Type B pancreatic cell (in vitro differentiated cells): Measurements from ENCODE around the gene CCNI. TPM values are rescaled to one million over a fixed set of nuclear protein-coding genes. Genes with fewer than 3 reads are reported as not detected.
"Not testable (repeated sequence)": the region's sequence is repeated elsewhere in the genome, so short reads cannot be mapped to it uniquely, and the experiment has no call there.

Experiments
- DNase-seq: peaks from one replicate; pipeline ENCODE4 v3.0.0; 2021; ENCODE audit warnings: mixed read lengths; ENCODE audit not compliant: unreplicated experiment; ENCODE audit errors: extremely low spot score
- H3K27ac Mint-ChIP-seq: 2 replicates; pipeline ENCODE4 v1.8.0; 2021; ENCODE audit warnings: mild to moderate bottlenecking, mixed read lengths
- H3K27me3 Mint-ChIP-seq: 2 replicates; pipeline ENCODE4 v1.8.0; 2021; ENCODE audit warnings: mixed read lengths
- H3K36me3 Mint-ChIP-seq: 2 replicates; pipeline ENCODE4 v1.8.0; 2021; ENCODE audit warnings: mixed read lengths
- H3K4me1 Mint-ChIP-seq: one replicate; pipeline ENCODE4 v1.8.0; 2021; ENCODE audit warnings: mixed read lengths; ENCODE audit not compliant: unreplicated experiment
- H3K4me3 Mint-ChIP-seq: 2 replicates; pipeline ENCODE4 v1.8.0; 2021; ENCODE audit warnings: mild to moderate bottlenecking, mixed read lengths
- H3K9me3 Mint-ChIP-seq: 2 replicates; pipeline ENCODE4 v1.8.0; 2021; ENCODE audit warnings: mixed read lengths
- CTCF ChIP-seq: fragments of 200-600 bp; sonication (generic); conservative IDR thresholded peaks from 2 replicates; pipeline ENCODE4 v1.5.0; 2021; ENCODE audit warnings: antibody characterized with exemption, mild to moderate bottlenecking
- total RNA-seq: library from RNA; stranded (reverse); gene quantifications from 2 replicates; pipeline ENCODE4 v1.2.1, GENCODE V29; 2021; ENCODE audit warnings: low replicate concordance

Gene CCNI
- total RNA-seq, 1 donor from 2014 or later: 270 TPM

DNA sequence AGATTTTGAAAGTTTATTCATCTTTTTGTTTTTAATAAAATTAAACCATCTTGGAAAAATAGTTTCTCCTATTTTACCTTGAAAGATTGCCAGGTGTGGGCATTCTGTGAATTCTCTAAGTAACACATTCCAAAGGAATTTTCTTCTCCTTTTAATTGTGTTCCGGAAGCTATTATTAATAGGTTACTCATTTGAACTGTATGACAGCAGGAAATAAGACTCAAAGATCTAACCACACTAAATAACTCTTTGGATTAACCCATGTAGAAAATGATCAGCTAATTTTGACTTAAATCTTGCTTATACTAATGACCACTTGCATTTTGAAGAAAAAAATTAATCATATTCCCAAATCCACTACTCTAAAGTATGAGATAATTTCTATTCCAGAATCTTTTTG is 17.6 kb upstream of the CCNI start:
- Mint-ChIP-seq H3K4me3 (no peak overlapping the region), H3K36me3 (no peaks in the 10 kb centered on the region), H3K27me3 (no peaks in the 10 kb centered on the region), H3K27ac (no peak overlapping the region), H3K9me3 (no peaks in the 10 kb centered on the region), H3K4me1 (peaks cover 8% of the 10 kb centered on the region)
- no peak for TF ChIP-seq CTCF
- DNase-seq: no peak

- TF ChIP-seq CTCF: no peak
- no peak overlapping the region for H3K4me3 Mint-ChIP-seq
- H3K4me1 Mint-ChIP-seq: peaks cover 8% of the 10 kb centered on the region
- no peak overlapping the region for H3K27ac Mint-ChIP-seq
- no peaks in the 10 kb centered on the region for H3K27me3 Mint-ChIP-seq
- no peaks in the 10 kb centered on the region for H3K9me3 Mint-ChIP-seq
- DNase-seq: no peak
- H3K36me3 Mint-ChIP-seq: no peaks in the 10 kb centered on the region
Measured at GRCh38 chr4:77092975-77093374, 17.2 kb upstream of the CCNI start.

DNA sequence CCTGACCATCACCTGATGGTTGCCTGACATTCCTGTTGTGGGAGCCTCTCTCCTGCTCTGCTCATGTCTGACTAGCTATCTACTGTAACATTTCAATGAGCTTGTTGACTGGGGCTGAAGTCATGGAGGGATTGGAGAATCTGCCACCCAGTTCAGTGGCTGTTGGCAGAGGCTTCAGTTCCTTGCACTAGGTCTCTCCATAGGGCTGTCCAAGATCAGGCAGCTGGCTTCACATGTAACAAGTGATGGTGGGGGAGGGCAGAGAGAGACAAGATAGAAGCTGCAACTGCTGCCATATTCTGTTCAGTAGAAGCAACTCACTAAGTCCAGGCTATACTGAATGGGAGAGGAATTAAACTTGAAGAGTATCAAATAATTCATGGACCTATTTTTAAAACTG is 14.1 kb upstream of the CCNI start:
- Mint-ChIP-seq H3K27ac (no peak overlapping the region), H3K4me3 (no peak overlapping the region), H3K9me3 (no peaks in the 10 kb centered on the region), H3K4me1 (no peaks in the 10 kb centered on the region), H3K36me3 (no peaks in the 10 kb centered on the region), H3K27me3 (no peaks in the 10 kb centered on the region)
- TF ChIP-seq CTCF: no peak
- DNase-seq: no peak

- H3K27ac Mint-ChIP-seq, H3K9me3 Mint-ChIP-seq, H3K27me3 Mint-ChIP-seq, H3K36me3 Mint-ChIP-seq, H3K4me3 Mint-ChIP-seq, DNase-seq, H3K4me1 Mint-ChIP-seq: not testable (repeated sequence)
Measured at GRCh38 chr4:77087027-77087426, 11.2 kb upstream of the CCNI start.

DNA sequence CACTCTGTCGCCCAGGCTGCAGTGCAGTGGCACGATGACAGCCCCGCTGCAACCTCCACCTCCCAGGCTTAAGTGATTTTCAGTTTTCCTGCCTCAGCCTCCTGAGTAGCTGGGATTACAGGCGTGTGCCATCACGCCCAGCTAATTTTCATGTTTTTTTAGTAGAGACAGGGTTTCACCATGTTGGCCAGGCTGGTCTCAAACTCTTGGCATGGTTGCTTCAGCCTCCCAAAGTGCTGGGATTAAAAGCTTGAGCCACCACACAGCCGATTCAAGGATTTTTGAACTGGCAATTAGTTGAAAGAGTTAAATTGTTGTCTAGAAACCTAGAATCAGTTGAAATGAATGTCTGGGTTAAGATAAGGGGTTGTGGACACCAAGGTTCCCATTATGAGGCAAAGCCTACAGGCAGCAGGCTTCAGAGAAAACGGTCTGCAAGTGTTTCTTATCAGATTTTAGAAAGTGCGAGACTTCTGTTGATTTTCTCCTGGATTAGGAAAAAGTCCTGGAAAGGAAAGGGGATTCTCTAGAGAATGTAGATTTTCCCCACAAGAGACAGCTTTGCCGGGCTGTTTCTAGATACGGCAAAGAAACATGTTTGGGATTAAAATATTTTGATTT is 8.3 kb upstream of the CCNI start:
- DNase-seq: no peak
- Mint-ChIP-seq H3K36me3 (no peaks in the 10 kb centered on the region), H3K9me3 (no peaks in the 10 kb centered on the region), H3K27ac (no peak overlapping the region), H3K4me3 (no peak overlapping the region), H3K27me3 (no peaks in the 10 kb centered on the region), H3K4me1 (peaks cover 6% of the 10 kb centered on the region)
- no peak for TF ChIP-seq CTCF

GRCh38 chr4:77082886-77083608 is 7.3 kb upstream of the CCNI start:
- no peaks in the 10 kb centered on the region for H3K9me3 Mint-ChIP-seq
- no peaks in the 10 kb centered on the region for H3K27me3 Mint-ChIP-seq

DNA sequence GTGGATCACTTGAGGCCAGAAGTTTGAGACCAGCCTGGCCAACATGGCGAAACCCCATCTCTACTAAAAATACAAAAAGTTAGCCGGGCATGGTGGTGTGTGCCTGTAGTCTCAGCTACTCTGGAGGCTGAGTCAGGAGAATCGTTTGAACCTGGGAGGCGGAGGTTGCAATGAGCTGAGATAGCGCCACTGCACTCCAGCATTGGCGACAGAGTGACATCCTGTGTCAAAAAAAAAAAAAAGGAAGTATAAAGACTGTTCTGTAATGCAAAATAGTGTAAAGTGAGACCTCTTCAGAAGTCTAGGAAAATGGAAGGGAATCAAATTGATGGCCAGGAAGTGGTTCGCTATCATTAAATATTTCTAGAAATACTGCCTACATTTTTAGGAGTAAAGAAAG is 5.0 kb upstream of the CCNI start:
- H3K4me3 Mint-ChIP-seq, H3K27ac Mint-ChIP-seq, DNase-seq, H3K36me3 Mint-ChIP-seq, H3K27me3 Mint-ChIP-seq, H3K9me3 Mint-ChIP-seq: not testable (repeated sequence)
- H3K4me1 Mint-ChIP-seq: peaks cover 11% of the 10 kb centered on the region

More at GRCh38 chr4:77082886-77083608, 7.3 kb upstream of the CCNI start:
- H3K27ac Mint-ChIP-seq: no peak overlapping the region
- no peak for TF ChIP-seq CTCF
- peaks cover 9% of the 10 kb centered on the region for H3K4me1 Mint-ChIP-seq
- no peak for DNase-seq
- H3K36me3 Mint-ChIP-seq: no peaks in the 10 kb centered on the region
- no peak overlapping the region for H3K4me3 Mint-ChIP-seq
